ENCODE results near the gene AKR1C4.

AKR1C4 gene

GRCh38 chr10:5266804-5267203 is 70.2 kb downstream of the AKR1C4 start:
- DNase-seq (ENCODE audit: low read depth in 2 of 2), result no peak

DNA sequence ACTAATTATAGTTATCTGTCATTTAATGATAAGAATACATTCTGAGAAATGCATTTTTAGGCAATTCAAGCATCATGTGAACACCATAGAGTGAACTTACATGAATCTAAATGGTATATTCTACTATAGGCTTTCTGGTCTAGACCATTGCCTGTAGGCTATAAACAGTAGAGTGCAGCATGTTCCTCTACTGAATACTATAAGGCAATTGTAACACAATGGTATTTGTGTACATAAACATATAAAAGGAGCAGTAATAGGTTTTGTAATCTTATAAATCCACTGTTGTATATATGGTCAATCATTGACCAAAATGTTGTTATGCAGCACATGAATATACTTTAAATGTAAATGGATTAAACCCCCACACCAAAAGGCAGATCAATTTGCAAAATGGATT is 71.6 kb downstream of the AKR1C4 start:
- no peak for DNase-seq (ENCODE audit: low read depth in 2 of 2)

Data from stimulated activated CD8-positive, alpha-beta memory T cell treated with anti-CD3 and anti-CD28 coated beads, Interleukin-15, amount 100 ng/mL, for 4 hours (primary cell).